HG02981 (cell line): Measurements from ENCODE around the gene SSTR3.

Experiments
- ATAC-seq: cut with Tn5 transposase; IDR thresholded peaks from one replicate; pipeline ENCODE4 v1.9.1; 2021; ENCODE audit warnings: mild to moderate bottlenecking, moderate library complexity; ENCODE audit not compliant: unreplicated experiment

The SSTR3 gene

DNA sequence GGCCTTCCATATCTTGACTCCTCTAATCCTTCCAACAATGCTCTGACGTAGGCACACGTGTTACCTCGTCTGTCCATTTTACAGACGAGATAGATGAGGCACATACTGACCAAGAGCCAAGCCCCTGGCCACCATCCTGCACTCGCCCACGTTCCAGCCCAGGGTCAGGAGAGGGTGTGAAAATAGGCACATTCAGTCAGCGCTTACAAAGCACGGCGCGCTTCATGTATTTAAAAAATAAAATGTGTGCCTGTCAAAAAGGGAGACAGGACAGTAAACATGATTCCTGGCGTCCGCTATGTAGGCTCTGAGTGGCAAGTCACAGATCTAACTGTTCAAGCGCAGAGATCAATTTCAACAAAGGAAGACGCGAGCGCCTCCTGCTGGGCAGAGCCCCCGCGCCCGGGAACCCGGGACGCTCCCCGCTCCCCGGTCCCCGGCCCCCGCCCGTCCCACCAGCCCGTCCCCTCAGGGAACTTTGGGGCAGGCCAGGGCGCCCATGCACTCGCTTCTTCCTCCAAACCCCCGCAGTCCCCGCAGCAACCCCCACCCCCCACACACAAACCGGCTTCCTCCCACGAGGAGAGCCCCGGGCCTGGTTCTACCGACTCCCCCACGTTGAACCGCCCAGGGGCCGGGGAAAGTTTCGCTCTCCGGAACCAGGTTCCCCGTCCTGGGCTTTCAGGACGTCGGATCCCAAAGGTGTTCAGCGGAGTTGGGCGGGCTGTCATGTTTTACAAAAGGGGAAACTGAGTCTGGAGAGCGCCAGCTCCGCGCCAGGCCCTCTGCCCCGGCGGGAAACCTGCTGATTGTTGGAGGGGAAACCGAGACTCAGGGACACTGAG is 13.8 kb downstream of the SSTR3 start:
- no peak for ATAC-seq

DNA sequence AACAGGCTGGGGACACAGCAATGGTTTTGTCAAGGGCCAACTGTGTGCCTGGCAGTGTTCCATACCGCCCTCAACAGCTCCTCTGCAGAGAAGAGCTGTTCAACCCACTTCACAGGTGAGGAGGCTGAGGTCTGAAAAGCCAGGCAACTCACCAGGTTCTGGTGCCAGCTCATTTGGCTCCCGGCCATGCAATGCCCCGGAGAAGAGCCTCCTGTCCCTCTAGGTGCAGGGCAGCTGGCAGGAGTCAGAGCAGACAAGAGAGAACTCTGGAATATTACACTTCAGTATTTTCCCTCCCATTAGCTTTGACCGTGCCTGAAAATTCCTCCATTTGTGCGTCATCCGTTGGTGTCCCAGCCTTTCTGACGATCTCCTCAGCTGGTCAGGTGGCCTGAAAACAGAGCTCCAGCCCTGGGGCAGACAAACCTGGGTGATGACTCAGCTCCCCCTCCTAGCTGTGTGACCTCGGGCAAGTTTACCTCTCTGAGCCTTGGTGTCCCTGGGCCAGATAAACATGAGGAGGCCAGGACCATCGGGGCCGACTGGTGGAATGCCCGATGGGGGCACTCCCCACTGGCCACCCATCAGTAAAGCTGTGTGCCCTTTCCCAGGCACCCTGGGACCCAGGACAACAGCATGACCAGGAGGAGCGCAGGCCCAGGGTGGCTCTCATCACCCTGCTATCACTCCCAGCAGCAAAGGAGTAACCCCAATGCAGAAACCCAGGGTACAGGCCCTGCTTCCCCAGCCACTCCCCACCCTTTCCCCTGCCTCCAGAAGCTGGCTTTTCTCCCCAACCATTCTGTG is 14.6 kb downstream of the SSTR3 start:
- ATAC-seq: no peak

DNA sequence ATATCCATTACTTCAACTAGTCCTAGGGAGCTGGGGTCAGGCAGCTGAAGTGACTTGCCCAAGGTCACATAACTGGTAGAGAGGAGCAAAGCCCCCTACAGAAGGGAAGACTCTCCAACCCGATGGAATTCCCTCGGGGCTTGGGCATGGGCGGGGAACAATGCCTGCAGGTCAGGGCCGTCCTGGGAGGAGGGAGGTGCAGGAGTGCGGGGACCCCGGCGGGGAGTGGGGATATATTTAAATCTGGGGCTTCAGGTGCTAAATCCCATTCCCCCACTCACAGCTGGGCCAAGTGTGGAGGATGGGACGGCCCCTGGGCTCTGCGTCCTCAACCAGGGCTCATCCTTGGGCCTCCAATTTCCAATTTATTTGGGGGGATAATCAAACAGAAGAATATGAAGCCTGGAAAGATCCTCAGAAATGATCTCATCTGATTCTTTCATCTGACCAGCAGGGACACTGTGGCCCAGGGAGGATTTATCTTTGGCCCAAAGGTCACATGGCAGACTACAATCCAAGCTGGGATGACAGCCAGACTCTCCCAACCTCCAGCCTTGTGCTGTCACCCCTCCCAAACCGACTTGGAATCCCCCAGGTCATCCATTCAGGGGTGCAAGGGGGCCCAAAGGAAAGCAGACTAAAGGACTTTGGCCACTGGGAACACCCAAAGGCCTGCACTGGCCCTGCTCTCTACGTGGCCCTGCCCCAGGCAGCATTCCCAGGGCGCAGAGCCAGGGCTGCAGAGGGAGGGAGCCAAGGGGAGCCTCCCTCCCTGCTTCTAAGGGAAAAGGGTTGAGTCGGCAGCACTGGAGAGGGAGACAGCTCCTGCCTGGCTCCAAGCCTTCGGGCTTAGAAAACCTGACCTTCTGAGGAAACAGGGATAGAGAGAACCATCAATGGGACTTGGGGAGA is 15.5 kb downstream of the SSTR3 start:
- no peak for ATAC-seq

DNA sequence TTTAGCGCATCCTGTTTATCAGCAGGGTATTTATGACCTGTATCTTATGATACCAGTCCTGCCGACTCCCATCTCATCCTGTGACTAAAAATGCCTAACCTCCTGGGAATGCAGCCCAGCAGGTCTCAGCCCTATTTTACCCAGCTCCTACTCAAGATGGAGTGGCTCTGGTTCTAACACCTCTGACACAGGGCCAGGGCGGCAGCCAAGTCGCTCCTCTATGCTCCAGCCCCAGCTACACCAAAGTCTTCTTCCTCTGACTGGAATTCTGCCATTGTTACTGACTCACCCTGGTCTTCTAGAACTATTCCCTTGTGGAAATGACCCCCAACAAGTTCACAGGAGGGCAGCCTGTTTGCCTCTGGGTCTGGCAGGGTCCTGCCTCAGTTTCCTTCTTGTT is 16.4 kb downstream of the SSTR3 start:
- ATAC-seq: no peak

DNA sequence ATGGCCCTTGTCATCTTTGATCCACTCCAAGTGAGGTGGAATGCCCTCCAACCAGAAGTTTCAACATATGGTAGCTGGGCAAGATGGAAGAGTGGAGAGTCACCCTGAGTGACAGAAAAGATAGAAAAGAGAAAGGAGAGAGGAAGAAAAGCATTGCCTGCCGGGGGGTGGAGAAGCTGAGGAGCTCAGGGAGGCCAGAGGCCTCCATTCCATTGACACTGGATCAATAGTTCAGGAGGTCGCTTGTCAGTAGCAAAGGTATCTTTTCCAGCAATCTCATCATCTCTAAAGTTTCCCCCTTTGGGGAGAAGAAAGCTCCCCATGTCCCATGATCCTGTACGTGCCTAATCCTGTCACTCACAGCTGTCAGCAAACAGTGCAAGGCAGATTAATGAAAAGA is 17.5 kb downstream of the SSTR3 start:
- ATAC-seq: no peak

DNA sequence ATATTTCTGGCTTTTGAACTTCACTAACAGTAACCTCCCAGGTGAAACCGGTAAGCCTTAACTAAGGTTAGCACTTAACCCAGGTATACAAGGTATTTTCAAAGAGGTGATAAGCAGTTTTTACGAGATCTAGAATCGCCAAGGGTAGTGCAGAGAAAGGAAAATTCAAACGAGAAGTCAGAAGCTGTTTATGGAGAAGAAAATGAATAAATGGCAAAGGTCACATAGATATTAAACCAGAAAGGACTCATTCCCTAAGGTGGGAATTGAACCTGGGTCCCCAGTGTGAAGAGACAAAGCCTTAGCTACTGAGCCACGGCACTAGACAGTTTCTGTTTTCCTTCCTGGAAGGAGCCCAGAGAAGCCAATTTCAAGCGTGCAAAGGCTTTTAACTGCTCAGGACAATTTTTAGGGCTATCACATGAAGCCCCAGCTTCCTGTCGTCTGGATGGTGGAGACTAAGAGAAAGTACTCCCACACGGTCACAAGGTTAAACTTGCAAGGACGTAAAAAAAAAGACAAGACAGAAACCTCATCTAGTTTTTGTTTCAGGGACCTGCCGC is 18.6 kb downstream of the SSTR3 start:
- ATAC-seq: no peak

DNA sequence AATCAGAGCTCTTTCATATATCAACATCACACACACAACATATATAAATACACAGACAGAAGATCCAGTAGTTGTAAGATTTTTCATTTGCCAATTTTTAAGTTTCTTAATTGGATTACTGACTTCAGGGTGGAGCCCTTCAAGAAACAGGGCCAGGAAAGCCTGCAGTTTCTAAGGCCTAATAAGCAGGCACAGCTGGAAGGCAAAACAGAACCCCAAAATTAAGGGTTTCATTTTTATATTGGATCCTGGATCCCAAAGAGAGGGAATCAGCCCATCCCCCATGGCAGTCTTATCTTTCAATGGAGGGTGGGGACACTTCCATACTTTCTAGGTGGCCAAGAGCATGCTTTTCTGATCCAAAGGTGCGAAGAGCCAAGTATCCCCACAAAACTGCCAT is 19.5 kb downstream of the SSTR3 start:
- ATAC-seq: no peak

DNA sequence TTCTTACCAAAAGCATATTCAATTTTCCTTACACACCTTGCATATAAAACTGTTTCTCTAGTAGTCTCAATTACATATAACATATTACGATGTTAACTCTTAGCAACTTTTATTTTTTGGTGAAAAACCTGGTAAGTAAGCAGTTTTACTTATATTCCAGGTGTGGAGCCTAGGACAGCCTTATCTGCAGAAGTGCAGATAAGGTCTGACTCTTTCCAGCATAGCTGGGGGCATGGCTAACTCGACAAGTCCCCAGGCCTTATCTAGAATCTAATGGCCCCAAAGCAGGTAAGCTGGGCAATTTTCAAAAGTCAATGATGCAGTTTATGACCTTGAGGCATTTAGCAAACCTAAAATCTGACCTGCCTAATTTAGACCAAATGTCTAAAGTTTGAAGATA is 20.1 kb downstream of the SSTR3 start:
- no peak for ATAC-seq

DNA sequence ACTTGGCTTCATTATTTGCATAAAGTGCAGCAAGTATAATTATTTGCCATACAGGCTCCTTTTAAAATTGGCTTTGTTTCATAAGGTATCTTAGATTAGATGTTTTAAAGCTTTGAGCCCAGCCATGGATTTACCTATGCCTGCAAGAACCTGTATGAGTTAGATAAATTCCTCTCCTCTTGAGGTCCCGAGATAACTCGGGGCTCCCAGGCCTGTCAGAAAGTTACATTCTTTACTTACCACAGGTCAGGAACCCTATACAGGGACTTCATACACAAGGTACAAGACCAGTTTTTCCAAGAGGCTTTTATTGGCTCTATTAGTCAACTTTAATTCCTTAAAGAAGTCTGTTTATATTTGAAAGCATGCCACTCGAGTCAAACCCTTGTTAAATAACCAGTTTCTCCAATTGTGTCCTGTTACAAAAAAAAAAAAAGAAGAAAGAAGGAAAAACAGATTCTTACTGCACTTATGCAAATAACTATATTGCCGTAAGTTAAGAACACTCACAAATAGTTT is 22.0 kb downstream of the SSTR3 start:
- no peak for ATAC-seq

DNA sequence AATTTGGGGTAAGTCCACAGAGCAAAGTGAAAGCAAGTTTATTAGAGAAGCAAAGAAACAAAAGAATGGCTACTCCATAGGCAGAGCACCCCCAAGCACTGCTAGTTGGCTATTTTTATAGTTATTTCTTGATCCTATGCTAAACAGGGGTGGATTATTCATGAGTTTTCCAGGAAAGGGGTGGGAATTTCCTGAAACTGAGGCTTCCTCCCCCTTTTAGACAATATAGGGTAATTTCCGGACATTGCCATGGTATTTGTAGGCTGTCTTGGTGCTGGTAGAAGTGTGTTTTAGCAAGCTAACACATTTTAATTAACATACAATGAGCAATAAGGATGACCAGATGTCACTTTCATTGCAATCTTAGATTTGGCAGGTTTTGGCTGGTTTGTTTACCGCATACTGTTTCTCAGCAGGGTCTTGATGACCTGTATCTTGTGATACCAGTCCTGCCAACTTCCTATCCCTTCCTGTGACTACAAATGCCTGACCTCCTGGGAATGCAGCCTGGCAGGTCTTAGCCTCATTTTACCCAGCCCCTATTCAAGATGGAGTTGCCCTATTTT is 23.3 kb downstream of the SSTR3 start:
- no peak for ATAC-seq

DNA sequence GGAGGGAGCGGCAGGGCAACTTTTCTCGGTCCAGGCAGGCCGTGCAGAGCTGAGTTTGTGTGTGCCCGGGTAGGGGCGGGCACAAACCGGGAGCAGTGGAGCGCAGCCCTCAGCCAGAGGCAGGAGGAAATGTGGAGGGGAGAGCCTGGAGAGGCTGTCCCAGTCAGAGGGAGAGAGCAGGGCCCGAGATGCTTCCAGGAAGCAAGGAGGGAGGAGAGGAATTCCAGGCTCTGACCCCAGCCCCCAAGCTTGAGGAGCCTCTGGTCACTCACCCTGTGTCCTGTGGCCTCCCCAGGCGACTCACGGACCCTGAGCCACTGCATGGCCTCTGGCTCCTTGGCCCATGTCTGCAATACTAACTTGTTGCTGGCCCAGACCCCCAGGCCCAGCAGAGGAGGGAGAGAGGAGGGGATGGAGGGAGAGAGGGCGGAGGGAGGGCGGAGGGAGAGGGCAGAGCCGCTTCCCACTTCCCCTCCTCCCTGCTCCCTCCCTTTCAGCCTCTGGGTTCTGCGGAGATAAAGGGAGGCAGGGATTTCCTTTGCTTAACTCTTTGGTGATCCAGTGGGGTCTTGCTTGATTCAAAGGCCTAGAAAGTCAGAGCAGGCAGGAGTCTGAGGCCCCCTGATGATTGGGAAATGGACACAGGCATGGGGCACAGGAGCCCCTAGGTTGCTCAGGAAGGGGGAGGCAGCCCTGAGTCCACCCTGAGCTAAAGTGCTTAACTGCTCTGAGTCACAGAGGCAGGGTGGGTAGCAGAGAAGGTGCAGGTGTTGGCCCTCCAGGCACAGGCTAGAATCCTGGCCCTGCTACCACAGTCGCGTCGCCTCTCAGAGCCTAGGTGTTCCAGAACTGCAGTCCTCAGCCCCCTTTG is 24.2 kb downstream of the SSTR3 start, which contains the start of gene C1QTNF6:
Gene C1QTNF6 (minus strand): TSS at position 357 of the 871 bp plus-strand sequence. CDS start 34 bp downstream, at position 323.
- no peak for ATAC-seq

DNA sequence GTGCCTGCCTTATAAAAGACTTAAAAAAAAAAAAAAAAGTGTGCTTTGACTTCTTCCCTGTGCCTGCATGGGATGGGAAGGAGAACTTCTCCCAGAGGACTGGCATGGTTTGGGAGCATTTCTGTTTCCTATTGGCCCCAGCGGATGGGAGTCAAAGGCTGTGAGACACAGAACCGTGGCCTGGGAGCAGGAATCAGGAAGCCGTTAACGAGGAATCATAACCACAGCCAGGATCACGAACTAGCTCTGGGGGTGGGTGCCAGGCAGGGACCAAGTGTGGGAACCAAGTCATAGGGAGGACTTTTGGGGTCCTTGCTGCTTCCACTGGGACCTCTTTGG is 24.8 kb downstream of the SSTR3 start:
- no peak for ATAC-seq

DNA sequence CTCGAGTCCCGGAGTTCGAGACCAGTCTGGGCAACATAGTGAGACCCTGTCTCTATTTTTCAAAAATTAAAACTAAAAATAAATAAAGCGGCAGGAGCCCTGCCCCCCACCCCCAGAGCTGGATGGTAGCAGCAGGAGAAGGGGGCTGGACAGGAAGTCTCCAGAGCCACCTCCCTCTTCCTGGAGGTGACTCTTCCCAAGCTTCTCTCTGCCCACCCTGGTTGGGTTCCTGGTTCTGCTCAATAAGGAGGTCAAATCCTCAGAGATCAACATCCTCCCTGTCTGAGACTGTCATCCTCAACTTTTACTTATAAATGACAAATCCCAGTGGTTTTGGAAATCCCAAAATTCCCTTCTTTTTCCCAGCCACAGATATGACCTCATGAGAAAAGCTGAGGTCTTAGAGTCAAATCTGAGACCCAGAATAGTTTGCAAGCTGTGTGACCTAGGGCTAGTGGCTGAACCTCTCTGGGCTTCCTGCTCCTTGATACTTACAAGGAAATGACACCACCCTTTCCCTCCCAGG is 25.2 kb downstream of the SSTR3 start:
- ATAC-seq: no peak

DNA sequence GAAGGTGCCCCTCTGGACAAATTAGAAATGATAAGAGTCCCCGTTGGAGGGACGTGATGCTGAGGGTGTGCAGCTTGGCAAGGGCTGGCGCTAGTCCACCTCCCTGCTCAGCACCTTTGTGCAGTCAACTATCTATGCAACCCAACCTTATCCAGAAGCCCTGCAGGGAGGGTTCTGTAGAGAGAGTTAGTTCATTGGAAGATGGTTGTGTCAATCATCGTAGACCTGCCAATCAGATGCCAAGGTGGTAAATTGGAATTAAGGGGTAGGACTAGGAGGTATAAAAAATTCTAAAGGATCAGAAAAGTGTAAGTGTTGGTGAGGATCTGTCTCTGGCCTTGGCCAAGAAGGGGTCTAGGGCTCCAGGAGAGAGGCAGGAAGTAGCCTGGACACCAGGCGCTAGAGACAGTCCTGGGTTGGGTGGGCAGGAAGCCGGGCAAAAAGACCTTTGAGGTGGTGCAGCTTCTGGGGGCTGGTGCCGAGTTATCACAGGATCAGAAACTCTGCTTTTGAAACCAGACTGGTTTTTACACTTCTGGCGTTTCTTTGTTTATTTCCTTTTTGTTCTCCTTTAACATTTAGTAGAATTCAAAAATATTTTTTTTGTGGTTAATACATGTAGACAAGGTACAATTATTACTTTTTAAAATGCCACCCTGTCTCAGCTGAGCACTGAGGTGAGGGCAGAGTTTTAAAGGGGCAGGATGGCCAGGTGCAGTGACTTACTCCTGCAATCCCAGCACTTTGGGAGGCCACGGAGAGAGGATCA is 25.9 kb downstream of the SSTR3 start:
- no peak for ATAC-seq

DNA sequence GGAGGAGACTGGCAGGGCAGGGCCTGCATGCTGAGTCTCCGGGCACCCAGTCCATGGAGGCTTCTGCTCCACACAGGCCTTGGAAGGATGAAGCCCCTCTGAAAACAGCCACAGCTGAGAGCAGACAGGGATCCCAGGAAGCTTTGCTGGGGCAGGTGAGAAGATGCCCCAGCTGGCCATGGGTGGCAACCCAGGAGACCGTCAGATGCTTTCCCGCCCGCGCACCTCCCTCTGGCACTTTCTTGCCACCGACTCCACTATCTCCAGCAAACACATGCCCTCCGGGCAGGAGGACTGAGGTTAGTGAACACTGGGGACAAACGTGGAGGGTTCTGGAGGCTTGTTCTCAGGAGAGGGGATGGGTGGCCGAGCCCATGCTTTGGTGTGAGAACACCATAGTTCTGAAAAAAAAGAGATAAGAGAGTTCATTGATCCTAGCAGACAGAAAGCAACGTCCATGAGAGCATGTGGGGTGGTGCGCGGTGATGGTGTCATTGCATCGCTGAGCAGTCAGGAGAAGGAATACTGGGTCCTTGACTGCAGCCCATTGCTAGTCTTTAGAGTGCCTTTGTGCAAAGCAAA is 26.5 kb downstream of the SSTR3 start:
- ATAC-seq: no peak

DNA sequence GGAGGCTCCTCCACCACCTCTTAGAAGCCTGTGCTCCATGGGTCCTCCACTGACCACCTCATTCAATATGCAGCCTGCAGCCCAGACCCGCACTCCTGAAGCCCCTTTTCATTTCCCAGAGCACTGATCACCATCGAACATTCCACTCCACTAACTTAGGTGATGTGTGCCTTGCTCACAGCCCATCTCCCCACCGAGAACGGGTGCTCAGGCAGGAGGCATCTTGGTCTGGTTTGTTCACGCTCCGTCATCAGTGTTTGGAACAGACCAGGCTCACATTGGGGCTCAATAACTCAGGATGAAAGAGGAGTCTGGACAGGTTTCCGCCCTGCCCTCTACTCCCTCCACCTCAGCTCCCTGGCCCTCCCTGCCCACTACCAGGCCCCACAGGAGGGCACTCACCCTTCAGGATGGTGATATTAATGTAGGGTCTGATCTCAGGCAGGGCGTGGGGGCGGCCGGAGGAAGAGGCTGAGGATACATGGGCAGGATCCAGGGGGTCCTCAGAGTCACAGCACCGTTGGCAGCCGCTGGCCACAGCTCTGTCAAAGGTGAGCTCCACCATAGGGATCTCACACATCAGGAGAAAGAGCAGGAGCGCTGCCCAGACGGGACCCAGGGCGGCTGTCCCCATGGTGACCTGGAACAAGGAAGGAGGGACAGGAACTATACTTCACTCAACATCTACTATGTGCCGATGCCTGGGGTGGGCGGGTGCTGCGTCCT is 27.3 kb downstream of the SSTR3 start:
- ATAC-seq: no peak

DNA sequence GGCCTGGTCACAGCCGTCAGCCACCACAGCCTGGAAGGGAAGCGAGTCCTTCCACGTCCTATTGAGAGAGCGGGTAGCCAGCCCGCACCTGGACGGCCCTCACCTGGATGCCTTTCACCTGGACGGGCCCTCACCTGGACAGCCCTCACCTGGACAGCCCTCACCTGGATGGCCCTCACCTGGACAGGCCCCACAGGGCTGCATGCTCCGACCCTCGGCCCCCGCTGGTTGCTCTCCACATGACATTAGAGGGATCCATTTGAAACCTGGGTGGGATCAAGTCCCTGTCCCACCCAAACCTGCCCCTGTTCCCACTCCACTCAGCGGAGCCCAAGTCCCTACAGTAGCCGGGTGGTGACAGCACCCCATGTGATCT is 27.9 kb downstream of the SSTR3 start:
- no peak for ATAC-seq
